Activated effector memory CD4-positive, alpha-beta T cell treated with anti-CD3 and anti-CD28 coated beads, Interleukin-2, amount 50 U/mL, for 16 hours (primary cell): Measurements from ENCODE around the gene RNASE4.

ENCODE experiments used
- DNase-seq: peaks from one replicate; pipeline ENCODE4 v3.0.0-alpha.2; 2020

The RNASE4 gene

GRCh38 chr14:20748439-20748838 lies 64.1 kb downstream of the RNASE4 start:
- DNase-seq = no peak

DNA sequence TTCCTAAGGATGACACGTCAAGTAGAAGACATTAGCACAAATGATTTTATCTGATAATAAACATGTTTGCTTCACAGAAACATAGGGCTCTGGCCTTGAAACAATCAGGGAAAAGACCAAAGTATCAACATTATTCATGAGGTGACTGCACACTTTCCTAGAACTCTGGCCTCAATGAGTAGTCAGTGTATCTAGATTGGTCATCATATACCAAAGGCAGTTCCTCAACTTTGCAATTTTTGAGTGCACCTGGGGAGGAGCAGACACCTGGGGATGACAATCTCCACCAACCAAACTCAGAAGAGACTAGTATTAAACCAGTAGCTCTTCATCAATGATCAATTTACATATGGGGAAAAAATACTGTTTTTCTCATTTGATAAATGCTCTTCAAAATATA lies 65.8 kb downstream of the RNASE4 start:
- DNase-seq = no peak
